EL (cell line): ENCODE results near the gene SH2D7.

Source experiments
- DNase-seq: peaks from one replicate; pipeline ENCODE4 v3.0.0-alpha.2; 2016

The SH2D7 gene

GRCh38 chr15:78092261-78093041, at the start of gene SH2D7:
TSS of gene SH2D7 (plus strand) at chr15:78092561. CDS start at chr15:78092585, 24 bp downstream.
- no peak for DNase-seq

DNA sequence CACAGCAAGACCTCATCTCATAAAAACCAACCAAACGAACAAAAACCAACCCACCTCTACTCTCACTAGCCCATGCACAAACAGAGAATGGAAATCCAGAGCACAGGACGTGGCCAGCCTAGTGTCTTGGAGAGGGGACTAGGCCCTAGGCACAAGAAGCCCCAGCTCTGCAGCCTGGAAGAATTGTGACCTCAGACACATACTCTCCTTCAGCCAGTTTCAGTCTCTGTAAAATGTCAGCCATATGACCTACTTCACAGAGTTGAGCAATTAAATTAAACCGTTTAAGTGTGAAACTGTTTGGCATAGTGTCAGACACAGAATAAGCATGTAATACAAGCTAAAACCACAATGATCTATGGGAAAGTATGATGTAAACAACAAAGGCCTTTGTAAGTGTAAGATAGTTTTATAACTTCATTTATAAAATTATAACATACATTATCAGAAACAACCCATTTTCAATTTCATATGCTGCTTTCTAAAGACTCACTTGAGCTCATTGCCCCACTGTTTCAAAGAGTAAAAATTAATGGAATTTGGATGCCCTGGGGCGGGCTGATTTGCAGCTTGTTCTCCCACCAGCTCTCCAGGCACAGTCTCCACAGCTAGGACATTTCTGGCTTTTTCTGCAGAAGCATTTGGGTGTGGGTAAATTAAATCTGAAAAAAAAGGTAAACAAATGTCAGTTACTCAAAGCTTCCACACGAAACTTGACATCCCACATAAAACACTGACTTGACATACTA, 47.8 kb upstream of the SH2D7 start:
- DNase-seq, result peak; percentile 68

DNA sequence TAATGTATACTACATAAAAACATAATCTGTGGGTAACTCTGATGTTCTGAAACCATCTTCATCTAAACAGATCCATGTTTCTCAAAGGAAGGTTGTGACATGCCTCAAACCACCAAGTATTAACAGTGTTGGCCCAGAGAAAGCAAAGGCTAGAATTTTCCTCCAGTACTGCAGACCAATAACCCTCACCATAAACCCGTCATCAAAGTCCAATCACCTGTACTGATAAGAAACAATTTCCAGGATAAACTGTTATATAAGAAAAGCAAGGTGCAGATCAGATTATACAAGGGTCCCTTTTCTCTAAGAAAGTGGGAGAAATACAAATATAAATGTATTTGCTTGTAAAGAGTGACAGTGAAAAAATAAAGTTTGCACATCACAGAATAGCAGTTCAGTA, 47.2 kb upstream of the SH2D7 start:
- no peak for DNase-seq

GRCh38 chr15:78046796-78047341, 45.5 kb upstream of the SH2D7 start:
- DNase-seq, result no peak

GRCh38 chr15:78047761-78048627, 44.4 kb upstream of the SH2D7 start:
- DNase-seq, result peak; percentile 84

DNA sequence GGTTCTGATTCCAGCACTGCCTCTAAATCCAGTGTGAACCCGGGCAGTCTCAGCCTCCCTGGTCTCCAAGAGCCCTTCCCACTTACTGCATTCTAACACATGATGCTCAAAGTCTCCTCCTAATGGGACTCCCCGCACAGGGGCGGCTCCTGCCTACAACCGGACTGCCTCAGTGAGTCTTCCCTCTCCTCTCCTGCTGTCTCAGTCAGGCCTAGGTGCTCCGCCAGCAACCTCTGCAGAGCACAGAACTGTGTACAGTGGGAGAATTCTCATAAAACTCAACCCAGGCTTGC, 43.8 kb upstream of the SH2D7 start:
- DNase-seq, result no peak

GRCh38 chr15:78049691-78050440, 42.5 kb upstream of the SH2D7 start:
- DNase-seq, result peak; percentile 97

DNA sequence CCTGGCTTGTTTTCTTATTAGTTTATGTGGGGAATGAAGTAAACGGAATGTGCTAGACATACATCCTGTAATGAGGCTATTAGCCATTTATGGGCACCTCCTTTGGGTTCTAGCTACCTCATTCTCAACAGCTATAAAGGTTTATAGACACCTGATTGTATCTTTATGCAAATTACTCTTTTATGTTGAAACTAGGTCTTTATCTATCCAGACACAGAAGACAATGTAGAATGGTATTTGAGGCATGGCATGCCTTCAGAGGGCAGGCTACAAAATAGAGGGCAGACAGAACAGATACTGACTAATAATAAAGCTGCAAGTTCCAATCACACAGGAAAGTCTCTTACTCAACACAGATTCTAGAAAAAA, 41.9 kb upstream of the SH2D7 start:
- no peak for DNase-seq

GRCh38 chr15:78050826-78051225, 41.5 kb upstream of the SH2D7 start:
- no peak for DNase-seq

GRCh38 chr15:78051596-78051995, 40.8 kb upstream of the SH2D7 start:
- DNase-seq, result no peak

- peak; percentile 62 for DNase-seq
Measured at GRCh38 chr15:78052001-78052401, 40.4 kb upstream of the SH2D7 start.

DNA sequence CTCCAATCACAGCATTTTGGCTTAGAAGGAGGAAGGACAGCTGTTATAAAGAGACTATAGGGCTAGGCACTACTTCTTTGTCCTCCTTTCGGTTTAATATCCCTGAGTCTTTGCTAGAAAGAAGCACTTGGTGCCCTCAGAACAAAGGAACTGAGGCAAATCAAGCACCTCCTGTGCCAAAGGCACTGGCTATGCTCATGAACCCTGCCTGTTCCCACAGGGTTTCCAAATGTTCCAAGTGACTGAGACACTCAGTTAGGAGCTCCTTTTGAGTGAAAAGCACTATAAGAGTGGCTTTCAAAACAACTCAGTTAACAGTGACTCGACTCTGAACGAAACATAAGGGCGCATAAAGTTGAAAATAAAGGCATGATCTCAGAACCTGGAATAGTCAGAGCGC, 39.8 kb upstream of the SH2D7 start:
- DNase-seq, result no peak

DNA sequence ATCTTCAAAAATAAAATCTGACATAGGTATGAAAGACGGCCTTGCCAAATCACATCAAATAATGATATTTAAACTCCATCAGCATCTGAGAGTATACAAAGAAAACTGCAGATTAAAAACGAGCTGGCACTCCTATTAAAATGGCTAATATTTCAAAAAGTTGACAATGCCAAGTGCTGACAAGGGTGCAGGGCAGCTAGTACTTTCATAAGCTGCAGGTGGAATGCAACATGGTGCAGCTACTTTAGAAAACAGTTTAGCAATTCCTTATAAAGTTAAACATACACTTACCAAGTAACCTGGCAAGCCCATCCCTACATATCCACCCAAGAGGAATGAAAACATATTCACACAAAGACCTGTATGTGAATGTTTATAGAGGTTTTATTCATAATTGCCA, 37.8 kb upstream of the SH2D7 start:
- DNase-seq, result no peak

DNA sequence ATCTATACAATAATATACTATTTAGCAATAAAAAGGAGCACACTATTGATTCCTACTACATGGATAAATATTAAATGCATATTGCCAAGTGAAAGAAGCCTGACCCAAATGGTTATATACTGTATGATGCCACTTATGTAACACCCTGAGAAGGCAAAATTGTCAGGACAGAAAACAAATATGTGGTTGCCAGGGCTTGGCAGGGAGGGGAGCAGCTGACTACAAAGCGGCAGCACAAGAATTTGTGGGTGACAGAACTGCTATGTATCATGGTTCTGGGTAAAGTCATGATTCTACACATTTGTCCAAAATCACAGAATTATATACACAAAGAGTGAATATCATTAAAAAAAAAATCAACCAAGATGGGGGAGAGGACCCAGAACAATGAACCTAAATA, 37.4 kb upstream of the SH2D7 start:
- DNase-seq, result no peak

- peak; percentile 59 for DNase-seq
Measured at GRCh38 chr15:78055919-78056713, 36.2 kb upstream of the SH2D7 start.

DNA sequence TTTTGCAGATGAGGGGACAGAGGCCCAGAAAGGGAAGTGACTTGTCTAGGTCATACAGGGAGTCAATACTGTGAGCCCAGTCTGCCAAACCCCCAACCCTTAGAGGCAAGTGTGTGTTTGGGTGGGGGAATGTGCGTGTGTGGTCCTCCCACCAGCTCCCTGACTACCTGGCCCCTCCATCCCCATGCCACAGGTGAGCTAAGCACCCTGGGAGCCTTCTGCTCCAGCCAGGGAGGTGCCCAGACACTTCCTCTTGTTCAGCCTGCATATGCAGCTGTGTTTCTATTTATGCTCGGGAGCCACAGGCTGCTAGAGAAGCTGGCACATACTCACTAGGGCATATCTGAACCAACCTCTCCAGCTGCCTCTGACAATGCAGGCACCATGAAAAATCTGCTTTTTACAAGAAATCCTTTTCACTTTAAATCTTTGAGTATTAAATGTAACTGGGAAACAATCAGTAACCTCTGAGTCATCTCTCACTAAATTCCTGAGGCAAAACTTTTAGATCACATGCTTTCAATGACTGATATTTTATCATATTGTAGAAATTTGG, 35.6 kb upstream of the SH2D7 start:
- peak; percentile 60 for DNase-seq

- no peak for DNase-seq
Measured at GRCh38 chr15:78057803-78058202, 34.6 kb upstream of the SH2D7 start.

DNA sequence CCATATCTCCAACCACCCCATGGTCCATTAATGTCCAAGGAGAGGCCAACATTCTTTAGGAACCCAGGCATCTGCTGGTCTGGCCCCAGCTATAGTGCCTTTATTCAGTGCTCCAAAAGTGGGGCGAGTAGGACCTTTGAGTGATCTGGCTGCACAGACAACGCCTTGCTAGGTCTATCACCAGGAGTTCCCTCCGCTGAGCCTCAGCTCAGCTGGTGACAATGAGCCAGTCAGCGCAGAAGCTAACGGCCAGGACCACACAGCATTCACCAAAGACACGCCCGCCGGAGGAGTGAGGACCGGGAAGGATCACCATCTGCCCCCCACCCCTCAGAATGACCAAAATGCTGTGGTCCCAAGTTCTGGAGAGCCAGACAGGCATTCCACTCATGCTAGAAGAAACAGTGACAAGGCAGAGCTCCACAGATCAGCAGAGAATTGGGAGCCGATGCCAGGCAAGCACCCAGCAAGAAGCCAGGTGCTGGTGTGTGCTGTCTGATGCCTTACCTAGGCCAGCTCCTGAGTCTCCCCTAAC, 33.9 kb upstream of the SH2D7 start:
- DNase-seq, result no peak

DNA sequence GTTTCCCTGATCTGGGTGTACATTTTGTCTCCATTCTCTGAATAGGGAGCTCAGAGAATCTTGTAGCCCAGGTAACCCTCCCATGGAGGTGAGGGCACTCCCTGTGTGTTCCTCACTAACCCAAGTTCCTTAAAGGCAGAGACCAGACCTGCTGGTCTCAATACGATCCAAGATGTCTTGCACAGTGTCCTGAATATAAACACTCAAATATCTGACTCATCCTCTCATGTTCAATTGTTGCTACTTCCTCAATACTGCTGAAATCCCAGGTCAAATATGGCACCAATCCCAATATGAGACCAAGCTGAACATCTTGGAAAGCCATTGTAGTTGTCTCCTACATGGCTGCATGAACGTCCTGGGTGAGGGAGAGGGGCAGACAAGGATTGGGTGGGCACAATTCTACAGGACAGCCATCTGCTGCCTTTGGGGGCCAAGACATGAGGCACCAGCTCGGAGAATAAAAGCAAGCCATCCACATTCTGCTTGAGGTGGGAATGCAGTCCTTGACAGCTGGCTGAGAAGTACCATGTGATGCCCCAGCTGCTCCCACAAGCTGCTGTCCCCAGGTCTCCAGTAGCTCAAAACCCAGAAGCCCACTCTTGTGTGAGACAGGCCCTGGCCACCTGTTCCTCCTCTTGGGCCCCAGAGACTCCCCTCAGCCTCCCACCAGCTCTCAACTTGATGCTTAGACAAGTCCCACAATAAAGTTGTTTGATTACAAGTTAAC, 33.1 kb upstream of the SH2D7 start:
- peak; percentile 42 for DNase-seq

DNA sequence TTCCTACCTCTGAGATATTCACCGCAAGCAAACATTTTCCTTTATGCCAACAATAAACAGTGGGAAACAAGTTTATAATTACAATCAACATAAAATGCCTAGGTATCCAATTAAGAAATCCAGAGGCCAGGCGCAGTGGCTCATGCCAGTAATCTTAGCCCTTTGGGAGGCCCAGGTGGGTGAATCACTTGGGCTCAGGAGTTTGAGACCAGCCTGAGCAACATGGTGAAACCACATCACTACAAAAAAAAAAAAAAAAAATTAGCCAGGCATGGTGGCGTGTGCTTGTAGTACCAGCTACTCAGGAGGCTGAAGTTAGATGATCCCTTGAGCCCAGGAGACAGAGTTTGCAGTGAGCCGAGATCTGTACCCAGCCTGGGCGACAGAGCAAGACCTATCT, 32.1 kb upstream of the SH2D7 start:
- no peak for DNase-seq
